Lower leg skin (tissue), 4 donors: ENCODE measurements around the gene TXNRD2. TPM values are rescaled to one million over a fixed set of nuclear protein-coding genes. Genes with fewer than 3 reads are reported as not detected.
"Not testable (repeated sequence)": the region's sequence is repeated elsewhere in the genome, so short reads cannot be mapped to it uniquely, and the experiment has no call there.

ENCODE experiments used
- DNase-seq, 2 donors: peaks; one replicate each; pipeline ENCODE4 v3.0.0-alpha.2; 2019; ENCODE audit warnings: low spot score in 2 of 2
- H3K4me3 ChIP-seq: fragments of 200-600 bp; sonication (generic); 2 replicates; pipeline ENCODE4 v1.5.1; 2017; ENCODE audit warnings: mild to moderate bottlenecking, low read depth; ENCODE audit not compliant: poor library complexity, severe bottlenecking
- CTCF ChIP-seq, 3 donors: fragments of 450-650 bp; IDR thresholded peaks; one replicate each; pipeline ENCODE4 v1.5.1; 2016; ENCODE audit warnings: antibody characterized with exemption in 3 of 3, mild to moderate bottlenecking in 3 of 3, moderate library complexity in 2 of 3
- POLR2A ChIP-seq, 2 donors: fragments of 450-650 bp; IDR thresholded peaks; one replicate each; pipeline ENCODE4 v1.6.1; 2016 to 2017; ENCODE audit warnings: antibody characterized with exemption in 2 of 2, mild to moderate bottlenecking in 1 of 2, moderate library complexity in 1 of 2
- WGBS, 2 donors: methylation state at CpG; one replicate each; pipeline ENCODE4 v1.1.5; 2018; 5-methylcytosine and 5-hydroxymethylcytosine counted together
- intact Hi-C: fragments of 100-400 bp; cut with DNase I; formaldehyde crosslinking; loops from one replicate; pipeline ENCODE4 v1.15.0; 2023; ENCODE audit warnings: low total_unique reads
- total RNA-seq, 4 donors: library from RNA; depleted of rRNA; stranded (reverse); fragments of >200 nt; gene quantifications; one replicate each; pipeline ENCODE4 v1.1.0, GENCODE V29; 2016

The TXNRD2 gene
- total RNA-seq, 4 donors from 2014 or later = 10.9 to 16.8 (median 15.2) TPM

- TF ChIP-seq POLR2A (IDR thresholded peaks at IDR 0.05) (no peak), CTCF (IDR thresholded peaks at IDR 0.05) (no peak)
- no peak for DNase-seq
- 1 to 3% methylated on average over 8 of the region's 8 CpGs for WGBS, 2 donors
- H3K4me3 ChIP-seq = peak overlapping the region; percentile 64
- intact Hi-C loops = no loop called here
Measured at GRCh38 chr22:19942157-19943081, 801 bp upstream of the TXNRD2 start.

- 52 to 67% methylated on average over 21 of the region's 21 CpGs for WGBS, 2 donors
- TF ChIP-seq POLR2A (IDR thresholded peaks at IDR 0.05) = no peak
- intact Hi-C loops = no loop called here
- peak overlapping the region; percentile 64 for H3K4me3 ChIP-seq
- no peak for DNase-seq
Measured at GRCh38 chr22:19940536-19941364, 868 bp downstream of the TXNRD2 start.

- no peak for TF ChIP-seq CTCF (IDR thresholded peaks at IDR 0.05)
- TF ChIP-seq POLR2A (IDR thresholded peaks at IDR 0.05) = no peak
- WGBS, 2 donors = 88 to 89% methylated on average over 16 of the region's 16 CpGs
- DNase-seq = no peak
- H3K4me3 ChIP-seq = no peak overlapping the region
- intact Hi-C loops = no loop called here
Measured at GRCh38 chr22:19937616-19938473, 3.8 kb downstream of the TXNRD2 start.

GRCh38 chr22:19936513-19936912 is 5.1 kb downstream of the TXNRD2 start:
- DNase-seq = no peak
- intact Hi-C loops = no loop called here
- WGBS, 2 donors = 95 to 98% methylated on average over 7 of the region's 7 CpGs
- TF ChIP-seq CTCF (IDR thresholded peaks at IDR 0.05) (no peak), POLR2A (IDR thresholded peaks at IDR 0.05) (no peak)
- no peak overlapping the region for H3K4me3 ChIP-seq

- intact Hi-C loops, H3K4me3 ChIP-seq, DNase-seq: not testable (repeated sequence)
- 82 to 84% methylated on average over 11 of the region's 11 CpGs for WGBS, 2 donors
Measured at GRCh38 chr22:19935123-19935718, 6.4 kb downstream of the TXNRD2 start.
